ENCODE measurements around the gene CEP85.

Gene CEP85

DNA sequence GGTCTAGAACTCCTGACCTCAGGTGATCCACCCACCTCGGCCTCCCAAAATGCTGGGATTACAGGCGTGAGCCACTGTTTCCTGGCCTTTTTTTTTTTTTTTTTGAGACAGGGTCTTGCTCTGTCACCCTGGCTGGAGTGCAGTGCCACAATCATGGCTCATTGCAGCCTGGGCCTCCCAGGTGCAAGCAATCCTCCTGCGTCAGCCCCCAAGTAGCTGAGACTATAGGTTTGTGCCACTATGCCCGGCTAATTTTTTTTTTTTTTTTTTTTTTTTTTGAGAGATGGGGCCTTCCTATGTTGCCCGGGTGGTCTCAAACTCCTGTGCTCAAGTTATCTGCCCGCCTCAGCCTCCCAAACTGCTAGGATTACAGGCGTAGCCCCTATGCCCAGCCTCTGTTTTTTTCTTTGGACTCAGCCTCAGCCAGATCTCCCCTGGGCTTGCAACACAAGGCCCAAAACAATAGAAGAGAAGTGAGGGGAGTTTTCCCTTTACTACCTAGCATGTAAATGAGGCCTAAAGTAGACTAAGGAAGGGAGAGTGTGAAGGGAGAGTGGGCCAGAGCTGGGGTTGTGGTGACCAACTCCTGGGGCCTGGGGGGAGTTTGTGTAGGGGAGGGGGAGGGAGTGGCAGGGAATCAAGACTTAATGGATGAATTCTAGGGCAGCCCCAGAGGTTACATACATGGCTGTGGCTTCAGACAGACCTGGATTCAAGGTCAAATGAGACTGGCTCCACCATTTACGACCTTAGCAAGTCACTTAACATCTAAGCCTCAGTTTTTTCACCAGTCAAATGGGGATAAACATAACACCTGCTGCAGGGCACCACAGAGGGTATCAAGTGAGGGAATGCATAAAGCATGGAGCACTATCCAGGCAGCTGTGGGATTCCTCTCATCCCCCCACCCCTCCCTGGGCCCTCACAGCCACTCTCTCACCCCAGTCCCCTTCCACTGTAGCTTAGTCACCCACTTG, 82.2 kb downstream of the CEP85 start:
- Histone ChIP-seq H3K36me3 (ENCODE audit: insufficient read depth) (no peaks in the 10 kb centered on the region), H3K9ac (no peak overlapping the region), H3K4me1 (ENCODE audit: low read depth, poor library complexity, severe bottlenecking) (peaks cover under 1% of the 10 kb centered on the region), H3K27me3 (ENCODE audit: insufficient read depth, low read depth) (no peaks in the 10 kb centered on the region), H3K4me2 (no peak overlapping the region), H3K27ac (no peak overlapping the region), H2AFZ (ENCODE audit: low read depth) (no peak overlapping the region), H3K4me3 (IDR thresholded peaks at IDR 0.05; ENCODE audit: insufficient read depth, low read depth, low read length) (no peak overlapping the region), H3K79me2 (ENCODE audit: insufficient read depth, low read depth) (no peaks in the 10 kb centered on the region), H4K20me1 (ENCODE audit: insufficient read depth) (no peaks in the 10 kb centered on the region)
- TF ChIP-seq CTCF (conservative IDR thresholded peaks at IDR 0.05; ENCODE audit: low read depth, low read length) = no peak

DNA sequence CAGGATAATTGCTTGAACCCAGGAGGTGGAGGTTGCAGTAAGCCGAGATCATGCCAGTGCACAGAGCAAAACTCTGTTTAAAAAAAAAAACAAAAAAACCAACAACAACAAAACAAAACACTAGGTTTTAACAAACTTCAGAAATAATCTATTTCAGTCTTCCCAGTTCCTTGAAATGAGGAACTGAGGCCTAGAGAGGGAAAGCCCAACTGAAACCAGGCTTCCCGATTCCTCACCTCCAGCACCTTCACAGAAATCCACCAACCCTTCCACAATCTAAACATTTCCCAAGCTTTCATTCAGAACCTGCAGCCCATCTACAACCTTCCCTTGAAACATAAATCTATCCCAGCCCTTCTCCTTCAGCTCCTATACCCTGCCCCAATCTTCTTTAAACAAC, 83.1 kb downstream of the CEP85 start:
- Histone ChIP-seq H3K4me2 (no peak overlapping the region), H3K27ac (no peak overlapping the region), H3K9ac (no peak overlapping the region), H2AFZ (ENCODE audit: low read depth) (no peak overlapping the region), H4K20me1 (ENCODE audit: insufficient read depth) (no peaks in the 10 kb centered on the region), H3K4me1 (ENCODE audit: low read depth, poor library complexity, severe bottlenecking) (peaks cover 4% of the 10 kb centered on the region), H3K79me2 (ENCODE audit: insufficient read depth, low read depth) (no peaks in the 10 kb centered on the region), H3K4me3 (IDR thresholded peaks at IDR 0.05; ENCODE audit: insufficient read depth, low read depth, low read length) (no peak overlapping the region), H3K27me3 (ENCODE audit: insufficient read depth, low read depth) (no peaks in the 10 kb centered on the region), H3K36me3 (ENCODE audit: insufficient read depth) (no peaks in the 10 kb centered on the region)
- no peak for TF ChIP-seq CTCF (conservative IDR thresholded peaks at IDR 0.05; ENCODE audit: low read depth, low read length)

DNA sequence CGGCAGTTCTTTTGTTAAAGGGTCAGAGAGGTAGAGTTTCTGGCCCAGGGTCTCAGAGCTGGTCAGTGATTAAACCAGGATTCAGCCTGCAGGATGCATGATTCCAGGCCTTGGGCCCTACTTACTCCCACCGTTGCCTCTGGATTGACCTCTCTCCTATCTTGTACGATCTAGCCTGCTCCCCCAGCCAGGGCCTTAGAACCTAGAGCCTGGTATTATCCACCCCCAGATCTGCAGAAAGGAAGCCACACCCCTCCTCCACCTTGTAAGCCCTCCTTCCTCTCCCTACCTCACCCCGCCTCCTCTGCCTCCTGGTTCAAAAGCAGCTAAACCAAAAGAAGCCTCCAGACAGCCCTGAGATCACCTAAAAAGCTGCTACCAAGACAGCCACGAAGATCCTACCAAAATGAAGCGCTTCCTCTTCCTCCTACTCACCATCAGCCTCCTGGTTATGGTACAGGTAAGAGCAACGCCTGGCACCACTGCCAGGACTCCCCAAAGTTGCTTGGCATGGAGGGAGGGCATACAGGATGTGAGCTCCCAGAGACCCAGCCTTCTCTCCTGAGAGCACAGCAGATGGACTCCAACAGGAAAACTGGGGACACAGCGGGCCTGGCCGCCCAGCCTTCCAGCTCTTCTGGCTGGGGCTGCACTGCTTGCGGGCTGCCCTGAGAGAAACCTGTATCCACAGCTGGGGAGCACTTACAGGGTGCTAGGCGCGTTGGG, 83.8 kb downstream of the CEP85 start, which contains the start of gene CD52:
Gene CD52, plus strand, starts transcription at position 347 of the 726 bp plus-strand sequence. Its CDS starts 60 bp downstream, at position 407.
- H3K27ac ChIP-seq = no peak within 1 kb of the TSS
- peaks cover 4% of the 10 kb centered on the region for H3K4me1 ChIP-seq (ENCODE audit: low read depth, poor library complexity, severe bottlenecking)

More for the DNA sequence above, 83.8 kb downstream of the CEP85 start, which contains the start of gene CD52:
- Histone ChIP-seq H3K4me2 (no peak within 1 kb of the TSS), H3K27me3 (ENCODE audit: insufficient read depth, low read depth) (no peaks in the 10 kb centered on the region), H3K79me2 (ENCODE audit: insufficient read depth, low read depth) (no peaks in the 10 kb centered on the region), H3K36me3 (ENCODE audit: insufficient read depth) (no peaks in the 10 kb centered on the region), H2AFZ (ENCODE audit: low read depth) (no peak within 1 kb of the TSS), H3K9ac (no peak within 1 kb of the TSS), H4K20me1 (ENCODE audit: insufficient read depth) (no peaks in the 10 kb centered on the region), H3K4me3 (IDR thresholded peaks at IDR 0.05; ENCODE audit: insufficient read depth, low read depth, low read length) (no peak within 1 kb of the TSS)
- TF ChIP-seq CTCF (conservative IDR thresholded peaks at IDR 0.05; ENCODE audit: low read depth, low read length) = no peak

Data from KMS-11 (cell line).